ENCODE measurements around the gene FANCI.
A peak's percentile ranks its signal among the peaks of the same experiment; 100 is the strongest.

The FANCI gene

GRCh38 chr15:89243046-89243690, 611 bp upstream of the FANCI start:
- TF ChIP-seq FOXM1 (IDR thresholded peaks at IDR 0.05; ENCODE audit: borderline replicate concordance, low read depth) (no peak), YY1 (IDR thresholded peaks at IDR 0.05; ENCODE audit: low read depth) (no peak), EGR1 (IDR thresholded peaks at IDR 0.05) (no peak), ZBTB7A (IDR thresholded peaks at IDR 0.05; ENCODE audit: low read depth) (peak; percentile 62; the same call in 1 of the 2 replicates), RAD21 (IDR thresholded peaks at IDR 0.05; ENCODE audit: low read depth) (no peak), CEBPB (IDR thresholded peaks at IDR 0.05) (peak; percentile 76), NFIC (IDR thresholded peaks at IDR 0.05) (no peak), EP300 (IDR thresholded peaks at IDR 0.05; ENCODE audit: borderline replicate concordance) (no peak)
- TF ChIP-seq, protein P1, sequence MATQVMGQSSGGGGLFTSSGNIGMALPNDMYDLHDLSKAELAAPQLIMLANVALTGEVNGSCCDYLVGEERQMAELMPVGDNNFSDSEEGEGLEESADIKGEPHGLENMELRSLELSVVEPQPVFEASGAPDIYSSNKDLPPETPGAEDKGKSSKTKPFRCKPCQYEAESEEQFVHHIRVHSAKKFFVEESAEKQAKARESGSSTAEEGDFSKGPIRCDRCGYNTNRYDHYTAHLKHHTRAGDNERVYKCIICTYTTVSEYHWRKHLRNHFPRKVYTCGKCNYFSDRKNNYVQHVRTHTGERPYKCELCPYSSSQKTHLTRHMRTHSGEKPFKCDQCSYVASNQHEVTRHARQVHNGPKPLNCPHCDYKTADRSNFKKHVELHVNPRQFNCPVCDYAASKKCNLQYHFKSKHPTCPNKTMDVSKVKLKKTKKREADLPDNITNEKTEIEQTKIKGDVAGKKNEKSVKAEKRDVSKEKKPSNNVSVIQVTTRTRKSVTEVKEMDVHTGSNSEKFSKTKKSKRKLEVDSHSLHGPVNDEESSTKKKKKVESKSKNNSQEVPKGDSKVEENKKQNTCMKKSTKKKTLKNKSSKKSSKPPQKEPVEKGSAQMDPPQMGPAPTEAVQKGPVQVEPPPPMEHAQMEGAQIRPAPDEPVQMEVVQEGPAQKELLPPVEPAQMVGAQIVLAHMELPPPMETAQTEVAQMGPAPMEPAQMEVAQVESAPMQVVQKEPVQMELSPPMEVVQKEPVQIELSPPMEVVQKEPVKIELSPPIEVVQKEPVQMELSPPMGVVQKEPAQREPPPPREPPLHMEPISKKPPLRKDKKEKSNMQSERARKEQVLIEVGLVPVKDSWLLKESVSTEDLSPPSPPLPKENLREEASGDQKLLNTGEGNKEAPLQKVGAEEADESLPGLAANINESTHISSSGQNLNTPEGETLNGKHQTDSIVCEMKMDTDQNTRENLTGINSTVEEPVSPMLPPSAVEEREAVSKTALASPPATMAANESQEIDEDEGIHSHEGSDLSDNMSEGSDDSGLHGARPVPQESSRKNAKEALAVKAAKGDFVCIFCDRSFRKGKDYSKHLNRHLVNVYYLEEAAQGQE (IDR thresholded peaks at IDR 0.05; ENCODE audit: low read depth): no peak

DNA sequence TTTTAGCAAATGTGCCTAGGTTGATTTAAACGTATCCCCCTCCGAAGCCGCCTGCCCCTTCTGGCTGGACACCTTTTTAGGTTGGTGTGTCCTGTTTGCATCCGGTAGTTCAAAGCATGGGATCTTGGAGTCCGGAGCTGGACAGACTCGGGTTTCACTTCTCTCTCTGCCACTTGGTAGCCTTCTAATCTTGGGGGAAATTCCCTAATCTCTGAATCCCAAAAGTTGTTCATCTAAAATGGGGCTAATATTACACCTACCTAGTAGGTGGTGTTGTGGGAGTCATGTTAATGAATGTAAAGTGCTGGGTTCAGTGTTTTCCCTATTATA, 760 bp downstream of the FANCI start:
- TF ChIP-seq ZBTB7A (IDR thresholded peaks at IDR 0.05; ENCODE audit: low read depth) (no peak), CREB1 (IDR thresholded peaks at IDR 0.05; ENCODE audit: low read depth) (no peak), NFIC (IDR thresholded peaks at IDR 0.05) (no peak), TEAD4 (IDR thresholded peaks at IDR 0.05) (no peak), RAD21 (IDR thresholded peaks at IDR 0.05; ENCODE audit: low read depth) (no peak), FOXM1 (IDR thresholded peaks at IDR 0.05; ENCODE audit: borderline replicate concordance, low read depth) (no peak), YY1 (IDR thresholded peaks at IDR 0.05; ENCODE audit: low read depth) (no peak), TAF1 (IDR thresholded peaks at IDR 0.05; ENCODE audit: low read depth) (no peak), CEBPB (IDR thresholded peaks at IDR 0.05) (no peak)
- TF ChIP-seq, protein P2, sequence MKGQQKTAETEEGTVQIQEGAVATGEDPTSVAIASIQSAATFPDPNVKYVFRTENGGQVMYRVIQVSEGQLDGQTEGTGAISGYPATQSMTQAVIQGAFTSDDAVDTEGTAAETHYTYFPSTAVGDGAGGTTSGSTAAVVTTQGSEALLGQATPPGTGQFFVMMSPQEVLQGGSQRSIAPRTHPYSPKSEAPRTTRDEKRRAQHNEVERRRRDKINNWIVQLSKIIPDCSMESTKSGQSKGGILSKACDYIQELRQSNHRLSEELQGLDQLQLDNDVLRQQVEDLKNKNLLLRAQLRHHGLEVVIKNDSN (IDR thresholded peaks at IDR 0.05): no peak

GRCh38 chr15:89247446-89247845, 3.7 kb downstream of the FANCI start:
- TF ChIP-seq ZBTB7A (IDR thresholded peaks at IDR 0.05; ENCODE audit: low read depth) (no peak), EP300 (IDR thresholded peaks at IDR 0.05; ENCODE audit: borderline replicate concordance) (no peak), NFIC (IDR thresholded peaks at IDR 0.05) (no peak), FOXM1 (IDR thresholded peaks at IDR 0.05; ENCODE audit: borderline replicate concordance, low read depth) (no peak), TCF12 (IDR thresholded peaks at IDR 0.05; ENCODE audit: low read depth) (no peak), TEAD4 (IDR thresholded peaks at IDR 0.05) (no peak)

GRCh38 chr15:89248584-89248983, 4.8 kb downstream of the FANCI start:
- no peak for TF ChIP-seq FOXM1 (IDR thresholded peaks at IDR 0.05; ENCODE audit: borderline replicate concordance, low read depth)
- no peak for TF ChIP-seq TAF1 (IDR thresholded peaks at IDR 0.05; ENCODE audit: low read depth)
- no peak for TF ChIP-seq YY1 (IDR thresholded peaks at IDR 0.05; ENCODE audit: low read depth)
- no peak for TF ChIP-seq TEAD4 (IDR thresholded peaks at IDR 0.05)
- no peak for TF ChIP-seq EGR1 (IDR thresholded peaks at IDR 0.05)
- TF ChIP-seq EP300 (IDR thresholded peaks at IDR 0.05; ENCODE audit: borderline replicate concordance): no peak
- TF ChIP-seq, protein P3, sequence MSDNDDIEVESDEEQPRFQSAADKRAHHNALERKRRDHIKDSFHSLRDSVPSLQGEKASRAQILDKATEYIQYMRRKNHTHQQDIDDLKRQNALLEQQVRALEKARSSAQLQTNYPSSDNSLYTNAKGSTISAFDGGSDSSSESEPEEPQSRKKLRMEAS (IDR thresholded peaks at IDR 0.05): no peak
- TF ChIP-seq ZBTB7A (IDR thresholded peaks at IDR 0.05; ENCODE audit: low read depth): no peak
- TF ChIP-seq, protein P1 (IDR thresholded peaks at IDR 0.05; ENCODE audit: low read depth): no peak
- no peak for TF ChIP-seq TCF12 (IDR thresholded peaks at IDR 0.05; ENCODE audit: low read depth)
- TF ChIP-seq, protein P2 (IDR thresholded peaks at IDR 0.05): no peak
- no peak for TF ChIP-seq CREB1 (IDR thresholded peaks at IDR 0.05; ENCODE audit: low read depth)
- no peak for TF ChIP-seq NFIC (IDR thresholded peaks at IDR 0.05)
- TF ChIP-seq CEBPB (IDR thresholded peaks at IDR 0.05): no peak
- no peak for TF ChIP-seq RAD21 (IDR thresholded peaks at IDR 0.05; ENCODE audit: low read depth)

GRCh38 chr15:89278307-89278706, 34.5 kb downstream of the FANCI start:
- TF ChIP-seq ZBTB7A (IDR thresholded peaks at IDR 0.05; ENCODE audit: low read depth): no peak
- TF ChIP-seq, protein P3 (IDR thresholded peaks at IDR 0.05): no peak
- TF ChIP-seq, protein P1 (IDR thresholded peaks at IDR 0.05; ENCODE audit: low read depth): no peak
